ENCODE results near the gene NFIB. TPM values are rescaled to one million over a fixed set of nuclear protein-coding genes. Genes with fewer than 3 reads are reported as not detected.

NFIB gene
- total RNA-seq, 1 experiment from 2014 or later: 14.3 TPM

DNA sequence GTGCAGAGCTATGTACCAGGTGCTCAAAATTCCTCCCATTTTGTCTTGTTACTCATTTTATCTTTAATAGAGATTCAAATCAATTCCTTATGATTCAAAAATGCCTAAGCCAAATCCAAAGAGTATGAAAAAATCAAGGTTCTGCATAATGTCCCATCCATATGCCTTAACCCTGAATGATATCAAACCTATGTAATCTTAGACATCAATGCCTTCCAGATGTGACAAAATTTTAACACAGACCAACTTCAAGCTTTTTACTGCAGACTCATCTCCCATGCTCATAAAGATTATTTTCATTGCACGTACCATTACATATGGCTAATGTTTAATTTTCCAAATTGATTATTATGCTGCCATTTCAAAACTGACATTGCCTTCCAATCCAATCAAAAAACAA lies 122.4 kb downstream of the NFIB start:
- no peak overlapping the region for H2BK20ac ChIP-seq (ENCODE audit: low read depth, low read length, poor library complexity, severe bottlenecking)
- Mint-ChIP-seq H3K36me3 (ENCODE audit: insufficient read depth in 1 of 3, low read depth in 3 of 3) (no peaks in the 10 kb centered on the region), H3K27me3 (ENCODE audit: low read depth) (no peaks in the 10 kb centered on the region), H3K9me3 (no peaks in the 10 kb centered on the region), H3K27ac (no peak overlapping the region), H3K4me3 (no peak overlapping the region), H3K4me1 (peaks cover 22 to 26% of the 10 kb centered on the region in 2 experiments)
- no peak overlapping the region for H4K91ac ChIP-seq (ENCODE audit: insufficient read length, low read depth, low read length)
- no peak overlapping the region for H2BK5ac ChIP-seq (ENCODE audit: insufficient read length, low read length)
- H3K9me3 ChIP-seq (ENCODE audit: control insufficient read depth, low read depth, low read length): no peaks in the 10 kb centered on the region
- no peak overlapping the region for H3T11ph ChIP-seq (ENCODE audit: low read length)
- DNase-seq: no peak
- H3K79me1 ChIP-seq (ENCODE audit: insufficient read depth, low read depth, low read length, poor library complexity, severe bottlenecking): no peaks in the 10 kb centered on the region
- no peaks in the 10 kb centered on the region for H3K23me2 ChIP-seq (ENCODE audit: insufficient read length, low read depth, low read length, poor library complexity, severe bottlenecking)
- H2AK5ac ChIP-seq (ENCODE audit: insufficient read length, low read length): no peak overlapping the region
- no peak overlapping the region for H2BK120ac ChIP-seq (ENCODE audit: low read depth, low read length, poor library complexity, severe bottlenecking)
- H3K4me1 ChIP-seq (ENCODE audit: insufficient read depth, low read length): peaks cover 2% of the 10 kb centered on the region; the same call in 1 of the 2 replicates
- no peak overlapping the region for H2AFZ ChIP-seq (ENCODE audit: low read length)
- no peaks in the 10 kb centered on the region for H4K20me1 ChIP-seq (ENCODE audit: control insufficient read depth, insufficient read depth, insufficient read length)
- no peak overlapping the region for H3K9ac ChIP-seq (ENCODE audit: extremely low read depth, insufficient read length, low read length)
- no peaks in the 10 kb centered on the region for H3K27me3 ChIP-seq (ENCODE audit: insufficient read depth, low read length)
- no peak overlapping the region for H3K4me2 ChIP-seq (ENCODE audit: insufficient read depth, insufficient read length, low read length)
- no peak overlapping the region for H3K23ac ChIP-seq (ENCODE audit: insufficient read length, low read depth, low read length)
- no CpG with 5 or more reads among the region's 1 CpG for WGBS (ENCODE audit: extremely low coverage, insufficient read length, low lambda C conversion rate)
- no peak overlapping the region for H3K56ac ChIP-seq (ENCODE audit: insufficient read length, low read depth, low read length)
- no peak overlapping the region for H3K4ac ChIP-seq (ENCODE audit: low read depth, low read length)
- no peak for TF ChIP-seq CTCF (conservative IDR thresholded peaks at IDR 0.05)
- H4K5ac ChIP-seq (ENCODE audit: insufficient read length, low read depth, low read length): no peak overlapping the region
- no peak overlapping the region for H3K18ac ChIP-seq (ENCODE audit: insufficient read length, low read depth, low read length)
- H2BK12ac ChIP-seq (ENCODE audit: insufficient read length, low read depth, low read length): no peak overlapping the region
- H3K27ac ChIP-seq (ENCODE audit: insufficient read length, low read depth, low read length): no peak overlapping the region
- H4K8ac ChIP-seq (replicated peaks; ENCODE audit: insufficient read length, low read depth, low read length): no peak overlapping the region
- no peak overlapping the region for H3K14ac ChIP-seq (ENCODE audit: insufficient read depth, low read length)
- no peak overlapping the region for H2BK15ac ChIP-seq (ENCODE audit: low read depth, low read length)
- 0 out of 2 replicates have a peak, but pooled peaks cover 1% of the 10 kb centered on the region for H3K79me2 ChIP-seq (ENCODE audit: insufficient read depth, low read length)

Data from H9 (cell line).